SKM-1 treated with dmso at 0.1 percent for 144 hours (cell line): ENCODE measurements around the gene SOS2.
"Not testable (repeated sequence)": the region's sequence is repeated elsewhere in the genome, so short reads cannot be mapped to it uniquely, and the experiment has no call there.

Experiments
- DNase-seq: peaks from one replicate; lab custom pipeline; 2025; ENCODE audit not compliant: unreplicated experiment; lab: John Stamatoyannopoulos, UW

SOS2 gene

GRCh38 chr14:50086321-50086711 lies 145.1 kb downstream of the SOS2 start:
- DNase-seq: no peak

GRCh38 chr14:50085570-50086320 lies 145.6 kb downstream of the SOS2 start:
- DNase-seq: no peak

DNA sequence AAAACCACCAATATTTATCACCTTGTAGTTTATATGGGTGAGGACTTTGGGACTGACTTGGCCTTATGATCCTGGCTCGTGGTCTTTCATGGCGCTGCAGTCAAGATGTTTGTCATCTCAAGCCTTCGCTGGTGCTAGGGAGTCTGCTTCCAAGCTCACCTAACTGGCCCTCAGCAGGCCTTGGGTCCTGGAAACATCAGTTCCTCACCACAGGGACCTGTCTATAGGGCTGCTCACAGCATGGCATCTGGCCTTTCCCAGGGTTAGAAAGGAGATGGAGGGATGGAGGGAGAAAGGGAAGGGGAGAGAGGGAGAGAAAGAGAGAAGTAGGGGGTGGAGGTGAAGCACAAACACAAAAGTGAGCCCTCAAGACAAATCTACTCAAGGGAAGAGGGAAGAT lies 146.7 kb downstream of the SOS2 start:
- DNase-seq: no peak

- no peak for DNase-seq
These were observed 147.7 kb downstream of the SOS2 start for GRCh38 chr14:50083467-50084337.

DNA sequence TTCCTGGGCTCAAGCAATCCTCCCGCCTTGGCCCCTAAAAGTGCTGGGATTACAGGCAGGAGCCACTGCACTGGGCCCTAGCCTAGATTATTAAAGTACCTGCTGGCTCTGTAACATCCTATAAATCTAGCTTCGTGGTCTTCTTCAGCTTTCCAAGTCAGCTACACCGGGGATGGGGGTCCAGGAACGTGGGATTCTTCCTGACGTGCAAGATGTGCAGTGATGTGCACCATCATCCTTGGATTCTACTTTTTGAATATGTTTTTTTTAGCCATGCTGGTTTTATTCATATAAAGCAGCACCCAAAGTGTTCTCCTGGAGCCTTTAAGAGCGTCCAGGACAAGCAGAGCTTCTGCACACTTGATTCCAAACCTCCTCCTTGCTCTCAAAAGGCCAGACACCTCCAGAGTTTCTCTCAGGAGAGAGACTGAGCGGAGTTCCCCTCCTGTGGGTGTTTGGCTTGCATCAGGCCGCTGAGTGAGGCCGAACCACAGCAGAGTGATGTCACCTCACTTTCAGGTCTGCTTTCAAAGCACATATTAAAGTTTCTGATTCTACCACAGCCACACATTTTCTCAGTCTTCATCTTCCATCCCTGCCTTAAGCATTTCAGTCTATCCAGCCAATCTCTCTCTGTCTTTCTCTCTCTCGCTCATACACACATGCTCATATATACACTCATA lies 148.5 kb downstream of the SOS2 start:
- DNase-seq: no peak

GRCh38 chr14:50082308-50082742 lies 149.1 kb downstream of the SOS2 start:
- no peak for DNase-seq

- not testable (repeated sequence) for DNase-seq
These were observed 152.3 kb downstream of the SOS2 start for GRCh38 chr14:50079103-50079502.

DNA sequence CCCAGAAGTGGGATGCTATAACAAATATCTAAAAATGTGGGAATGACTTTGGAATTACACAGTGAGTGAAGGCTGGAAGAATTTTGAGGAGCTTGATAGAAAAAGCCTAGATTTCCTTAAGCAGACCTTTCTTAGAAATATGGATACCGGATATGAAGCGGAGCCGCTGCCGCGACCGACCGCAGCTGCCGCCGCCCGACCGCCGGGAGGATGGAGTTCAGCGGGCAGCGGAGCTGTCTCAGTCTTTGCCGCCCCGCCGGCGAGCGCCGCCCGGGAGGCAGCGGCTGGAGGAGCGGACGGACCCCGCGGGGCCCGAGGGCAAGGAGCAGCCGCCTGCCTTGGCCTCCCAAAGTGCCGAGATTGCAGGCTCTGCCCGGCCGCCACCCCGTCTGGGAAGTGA lies 157.7 kb downstream of the SOS2 start:
- not testable (repeated sequence) for DNase-seq

- no peak for DNase-seq
These were observed 159.0 kb downstream of the SOS2 start for GRCh38 chr14:50072395-50072794.

DNA sequence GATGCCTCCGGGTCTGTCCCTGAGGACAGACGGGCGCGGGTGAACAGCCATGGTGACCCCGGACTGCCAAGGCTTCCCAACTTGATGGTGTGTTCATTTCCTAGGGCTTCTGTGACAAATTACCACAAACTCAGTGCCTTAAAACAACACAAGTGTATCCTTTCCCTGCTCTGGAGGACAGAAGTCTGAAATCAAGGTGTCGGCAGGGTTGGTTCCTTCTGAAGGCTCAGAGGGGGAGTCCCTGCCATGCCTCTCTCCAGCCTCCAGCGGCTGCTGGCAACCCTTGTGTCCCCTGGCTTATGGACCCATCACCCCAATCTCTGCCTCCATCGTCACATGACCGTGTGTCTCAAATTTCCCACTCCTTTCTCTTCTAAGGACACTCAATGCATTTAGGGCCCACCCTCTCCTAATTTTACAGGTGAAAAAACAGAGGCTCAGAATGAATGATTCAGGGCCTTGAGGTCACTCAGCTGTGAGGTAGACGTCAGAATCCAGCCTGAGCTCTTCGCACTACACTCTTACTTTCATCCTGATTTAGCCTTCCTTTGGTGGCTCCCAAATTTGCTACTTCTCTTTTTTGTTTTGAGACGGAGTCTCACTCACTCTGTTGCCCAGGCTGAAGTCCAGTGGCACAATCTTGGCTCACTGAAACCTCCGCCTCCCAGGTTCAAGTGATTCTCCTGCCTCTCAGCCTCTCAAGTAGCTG lies 160.4 kb downstream of the SOS2 start:
- DNase-seq: no peak

GRCh38 chr14:50070230-50070629 lies 161.1 kb downstream of the SOS2 start:
- no peak for DNase-seq

DNA sequence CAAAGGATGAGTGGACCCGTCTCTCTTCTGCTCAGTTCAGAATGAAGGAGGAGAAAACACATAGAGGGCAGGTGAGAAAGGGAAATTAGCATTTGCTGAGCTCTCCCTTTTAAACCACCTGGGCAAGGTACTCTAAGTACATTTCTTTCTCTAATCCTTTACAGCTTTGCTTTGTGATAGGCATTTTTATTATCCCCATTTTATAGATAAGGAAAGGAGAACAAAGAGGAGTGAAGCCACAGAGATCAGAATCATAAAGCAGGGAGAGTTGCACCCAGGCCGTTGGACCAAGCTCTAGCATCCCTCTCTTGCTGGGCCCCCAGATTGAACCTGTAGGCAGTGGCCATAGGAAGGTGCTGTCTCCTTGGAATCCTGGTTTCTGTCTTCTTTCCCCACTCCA lies 162.1 kb downstream of the SOS2 start:
- no peak for DNase-seq

DNA sequence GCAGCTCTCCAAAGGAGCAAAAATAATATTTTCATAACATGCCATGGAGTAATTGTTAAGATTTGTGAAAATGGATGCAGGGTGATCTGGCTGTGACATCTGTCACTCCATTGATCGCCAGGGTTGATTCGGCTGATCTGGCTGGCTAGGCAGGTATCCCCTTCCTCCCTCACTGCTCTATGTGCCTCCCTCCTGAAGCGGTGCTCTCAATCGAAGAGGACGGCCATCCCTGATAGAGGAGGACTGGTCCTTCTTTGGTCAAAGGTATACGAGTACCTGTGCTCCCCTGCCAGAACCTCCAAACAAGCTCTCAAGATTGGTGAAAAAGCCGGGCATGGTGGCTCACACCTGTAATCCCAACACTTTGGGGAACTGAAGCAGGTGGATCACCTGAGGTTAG lies 162.9 kb downstream of the SOS2 start:
- DNase-seq: no peak

DNA sequence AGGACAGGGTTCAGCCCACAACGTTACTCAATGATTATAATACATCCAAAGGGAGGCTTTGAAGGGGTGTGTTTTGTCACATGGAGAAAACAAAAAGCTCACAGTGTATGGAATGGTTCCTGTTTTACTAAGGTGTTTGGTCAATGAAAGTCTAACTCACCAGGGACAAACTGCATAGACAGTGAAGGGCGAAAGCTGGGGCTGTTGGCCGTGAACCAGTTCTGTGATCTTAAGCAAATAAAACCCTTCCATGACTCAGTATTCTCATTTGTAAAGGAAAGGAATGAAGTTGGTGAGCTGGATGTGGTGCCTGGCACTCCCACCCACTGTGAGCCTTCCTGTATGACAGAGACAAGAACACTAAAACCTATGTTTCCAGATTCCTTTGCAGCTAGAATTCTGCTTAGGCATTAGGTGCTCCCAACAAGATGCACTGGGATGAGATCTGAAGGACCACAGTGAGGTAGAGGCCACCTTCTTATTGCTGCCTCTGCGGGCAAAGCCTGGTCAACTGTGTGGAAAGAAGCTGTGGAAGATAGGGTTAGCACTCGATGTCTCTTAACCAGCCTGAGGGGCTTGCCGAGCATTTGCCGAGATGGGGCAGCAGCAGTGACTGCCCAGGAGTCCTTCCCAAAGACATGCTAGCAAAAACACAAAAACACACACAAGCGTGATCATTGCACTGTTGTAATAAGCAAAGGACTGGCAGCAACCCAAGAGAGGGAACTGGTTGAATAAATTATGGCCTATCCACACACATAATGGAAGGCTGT lies 163.5 kb downstream of the SOS2 start:
- no peak for DNase-seq
